NCI-H2227 treated with DMSO at 0.1 percent for 48 hours (cell line): ENCODE results near the gene IGSF3.
"Not testable (repeated sequence)": the region's sequence is repeated elsewhere in the genome, so short reads cannot be mapped to it uniquely, and the experiment has no call there.

ENCODE experiments used
- DNase-seq: peaks from one replicate; lab custom pipeline; 2025; lab: John Stamatoyannopoulos, UW

IGSF3 gene

DNA sequence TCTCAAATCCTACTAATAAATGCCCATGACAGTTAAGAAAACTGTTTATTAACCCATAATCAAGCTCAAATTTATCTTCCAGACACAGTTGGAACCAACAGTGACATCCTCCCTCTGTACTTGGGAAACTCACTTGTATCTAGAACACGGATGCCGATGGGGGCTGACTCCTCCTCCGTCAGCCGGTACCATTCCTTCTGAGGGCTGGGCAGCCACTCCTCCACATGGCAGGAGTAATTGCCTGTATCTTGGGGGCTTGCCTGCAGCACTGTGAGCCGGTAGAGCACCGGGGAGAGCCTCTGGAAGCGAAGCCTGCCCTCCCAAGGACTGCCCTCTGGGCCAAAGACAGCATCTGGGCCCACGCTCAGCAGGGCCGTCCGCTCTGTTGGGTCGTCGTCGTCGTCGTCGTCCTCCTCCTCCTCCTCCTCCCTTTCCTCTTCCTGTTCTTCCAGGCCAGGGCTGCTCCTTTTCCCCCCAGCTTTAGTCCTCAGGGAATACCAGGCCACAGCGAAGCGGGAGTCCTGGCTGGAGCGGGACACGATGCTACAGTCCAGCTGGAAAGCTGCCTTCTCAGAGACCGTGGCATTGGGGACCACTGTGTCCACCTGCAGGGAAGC is 88.2 kb downstream of the IGSF3 start:
- no peak for DNase-seq

DNA sequence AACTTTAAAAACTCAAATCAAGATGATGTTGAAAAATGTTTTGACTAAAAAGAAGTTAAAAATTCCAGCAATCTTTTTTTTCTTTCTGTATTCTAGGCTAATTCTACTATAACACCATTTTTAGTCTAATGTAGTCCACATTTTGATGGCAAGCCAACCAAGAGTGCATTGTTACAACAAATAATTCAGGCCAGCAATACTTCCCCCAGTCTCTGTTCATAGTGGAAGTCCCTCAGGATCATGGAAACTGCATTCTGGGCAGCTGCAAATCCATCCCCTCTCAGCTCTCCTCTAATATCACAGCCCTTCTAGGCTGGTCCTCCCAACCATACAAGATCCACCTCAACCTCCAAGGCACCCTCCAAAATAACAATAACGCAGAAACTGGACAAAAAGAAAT is 89.0 kb downstream of the IGSF3 start:
- no peak for DNase-seq

DNA sequence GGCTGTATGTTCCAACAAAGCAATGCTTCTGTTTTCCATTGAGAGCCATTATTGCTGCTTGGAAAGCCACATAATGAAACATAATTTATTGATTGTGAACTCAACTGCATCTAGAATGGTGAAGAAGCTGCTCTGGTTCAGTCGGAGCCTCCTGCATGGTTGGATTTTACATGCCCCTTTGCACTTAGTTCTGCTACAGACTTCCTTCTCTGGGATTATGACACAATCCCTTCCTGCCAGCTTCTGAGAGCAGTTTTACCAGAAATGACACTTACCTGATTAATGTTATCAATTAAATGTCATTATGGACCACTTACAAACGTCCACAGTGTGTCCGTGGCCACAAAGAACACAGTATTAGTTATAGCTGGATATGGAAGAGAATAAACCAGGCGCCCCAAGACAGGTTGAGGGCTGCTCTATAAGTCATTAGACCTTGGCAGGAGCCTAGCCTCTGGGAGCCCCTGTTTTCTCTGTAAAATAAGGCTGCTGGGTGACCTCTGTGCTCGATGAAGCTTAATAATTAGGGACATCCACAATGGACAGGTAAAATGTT is 89.7 kb downstream of the IGSF3 start:
- DNase-seq, result no peak

DNA sequence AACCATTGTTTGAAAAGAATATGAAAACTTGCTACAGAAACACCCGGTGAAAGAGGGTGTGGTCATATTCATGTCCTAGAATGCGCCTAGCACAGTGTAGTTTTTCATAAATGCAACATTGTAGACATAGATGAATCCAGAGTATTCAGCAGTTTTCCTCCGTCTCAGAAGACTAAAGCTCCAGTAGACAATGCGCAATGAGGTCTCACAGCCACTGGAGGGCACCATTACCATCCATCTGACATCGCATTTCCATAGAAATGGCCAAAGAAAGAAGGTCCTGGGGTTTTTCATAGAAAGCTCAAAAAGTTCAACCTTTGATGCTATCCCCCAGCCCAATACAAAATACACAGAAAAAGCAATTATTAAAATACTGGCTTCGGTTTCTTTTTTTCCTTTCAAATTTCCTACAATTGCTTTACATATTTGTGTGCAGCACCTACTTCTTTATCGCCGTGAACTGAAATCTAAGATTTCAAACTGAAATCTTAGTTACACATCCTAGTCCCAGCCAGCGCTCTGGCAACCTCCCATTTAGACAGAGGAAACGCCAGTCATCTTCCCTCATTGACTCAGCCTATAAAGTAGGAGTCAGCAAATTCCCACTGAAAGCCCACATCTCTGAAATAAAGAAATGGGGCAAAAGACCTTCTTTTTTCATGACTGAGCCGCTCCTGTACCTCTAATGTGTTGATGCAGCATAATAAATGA is 92.8 kb downstream of the IGSF3 start:
- DNase-seq, result peak; percentile 64

DNA sequence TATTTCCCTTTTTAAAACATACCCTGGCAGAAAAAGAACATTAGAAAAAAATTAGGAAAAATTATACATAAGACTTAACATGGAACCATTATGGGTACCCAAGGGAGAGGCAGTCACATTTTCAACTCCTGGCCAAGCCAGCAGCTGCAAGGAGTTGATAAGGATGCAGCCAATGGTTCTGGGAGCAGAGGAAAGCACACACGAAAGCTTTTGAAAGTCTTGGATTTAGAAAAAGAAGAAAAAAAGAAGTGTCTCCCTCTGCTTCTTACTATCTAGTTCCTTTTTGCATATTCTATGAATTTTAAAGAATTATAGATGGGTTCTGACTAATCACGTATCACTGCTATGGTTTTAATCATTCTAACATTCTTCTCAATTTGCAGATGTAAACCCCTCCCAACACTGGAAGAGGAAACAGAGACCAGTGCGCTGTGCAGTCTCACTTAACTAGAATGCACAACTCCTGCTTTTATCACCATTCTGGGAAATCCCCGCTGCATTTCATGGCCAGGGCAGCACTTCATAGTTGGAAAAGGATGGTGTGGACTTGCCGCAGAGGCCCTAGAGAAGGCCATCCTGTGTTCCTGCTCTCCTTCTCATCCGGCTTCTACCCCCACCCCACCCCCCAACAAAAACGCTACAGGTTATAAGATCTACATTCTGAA is 94.0 kb downstream of the IGSF3 start:
- DNase-seq, result no peak

DNA sequence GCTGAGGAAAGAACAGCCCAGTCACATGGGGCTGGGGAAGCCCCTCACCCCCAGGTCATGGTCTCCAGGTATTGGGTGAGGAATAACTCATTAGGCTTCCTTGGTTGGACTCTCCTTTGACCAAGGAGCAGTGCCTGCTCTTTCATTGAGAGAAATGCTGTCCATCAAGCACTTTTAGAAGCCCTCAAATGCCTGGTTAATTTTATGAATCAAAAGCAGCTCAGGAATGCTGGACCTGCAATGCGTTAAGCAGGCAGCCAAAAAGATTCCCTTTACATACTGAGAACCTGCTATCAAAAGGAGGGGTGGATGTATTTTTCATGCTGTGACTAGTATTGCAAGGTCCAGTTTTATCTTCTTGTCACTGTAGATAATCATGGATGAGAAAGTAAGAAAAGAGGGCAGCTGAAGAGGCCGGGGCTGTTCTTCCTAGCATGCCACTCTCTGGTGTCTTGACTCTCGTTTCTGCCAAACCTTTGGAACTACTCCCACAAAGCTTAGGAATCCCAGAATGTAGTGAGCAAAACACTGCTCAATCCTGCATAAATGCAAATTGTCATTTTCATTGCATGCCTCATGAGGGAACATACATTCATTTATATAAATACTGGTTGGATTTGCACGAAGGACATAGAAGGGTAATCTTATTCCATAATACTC is 94.6 kb downstream of the IGSF3 start:
- DNase-seq, result no peak

DNA sequence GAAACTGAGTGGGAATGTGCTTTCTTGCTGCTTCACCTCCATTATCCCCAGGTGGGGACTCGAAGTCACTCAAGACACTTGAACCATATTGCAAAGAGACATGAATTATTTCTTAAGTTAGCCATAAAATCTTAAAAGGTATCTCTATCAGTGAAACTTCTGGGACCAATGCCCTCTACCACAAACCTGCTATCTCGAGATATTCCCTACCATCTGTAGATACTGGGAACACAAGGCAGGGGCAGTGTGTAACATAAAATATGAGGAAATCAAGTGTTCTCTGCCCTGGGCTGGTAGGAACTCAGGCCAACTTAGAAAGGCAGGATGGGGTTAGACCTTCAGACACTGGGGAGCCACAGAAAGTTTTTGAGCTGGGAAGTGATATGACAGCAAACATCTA is 95.4 kb downstream of the IGSF3 start:
- DNase-seq, result no peak

DNA sequence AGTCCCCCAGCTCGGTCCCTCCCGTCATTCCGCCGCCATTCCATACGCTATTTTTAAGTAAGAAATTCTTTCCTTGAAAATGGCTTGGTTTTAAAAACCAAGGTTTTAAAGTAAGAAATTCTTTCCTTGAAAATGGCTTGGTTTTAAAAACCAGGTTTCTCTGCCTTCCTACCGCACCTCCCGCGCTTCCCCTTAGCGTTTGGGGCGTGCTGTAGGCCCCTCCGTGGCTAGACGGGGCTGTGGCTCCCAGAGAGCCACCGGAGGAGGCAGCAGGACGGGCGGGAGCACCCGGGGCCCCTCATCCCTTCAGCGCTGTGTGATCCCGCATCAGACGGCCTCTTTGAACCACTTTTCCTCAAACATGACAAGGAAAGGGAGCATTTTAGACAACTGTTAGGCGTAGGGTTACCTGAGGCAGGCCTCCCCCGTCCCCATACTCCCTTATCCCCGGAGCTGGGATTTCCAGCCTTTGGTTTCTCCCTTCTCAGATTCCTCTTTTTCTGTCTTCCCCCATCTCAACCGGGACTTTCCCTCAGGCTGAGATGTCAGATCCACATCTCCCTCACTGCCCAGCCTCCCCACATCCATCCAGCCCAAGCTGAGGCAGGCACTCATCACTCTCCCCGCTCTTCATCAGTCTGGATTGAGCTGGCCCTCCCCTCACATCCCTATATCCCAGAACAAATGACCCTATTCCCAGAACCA is 96.2 kb downstream of the IGSF3 start:
- DNase-seq, result no peak

DNA sequence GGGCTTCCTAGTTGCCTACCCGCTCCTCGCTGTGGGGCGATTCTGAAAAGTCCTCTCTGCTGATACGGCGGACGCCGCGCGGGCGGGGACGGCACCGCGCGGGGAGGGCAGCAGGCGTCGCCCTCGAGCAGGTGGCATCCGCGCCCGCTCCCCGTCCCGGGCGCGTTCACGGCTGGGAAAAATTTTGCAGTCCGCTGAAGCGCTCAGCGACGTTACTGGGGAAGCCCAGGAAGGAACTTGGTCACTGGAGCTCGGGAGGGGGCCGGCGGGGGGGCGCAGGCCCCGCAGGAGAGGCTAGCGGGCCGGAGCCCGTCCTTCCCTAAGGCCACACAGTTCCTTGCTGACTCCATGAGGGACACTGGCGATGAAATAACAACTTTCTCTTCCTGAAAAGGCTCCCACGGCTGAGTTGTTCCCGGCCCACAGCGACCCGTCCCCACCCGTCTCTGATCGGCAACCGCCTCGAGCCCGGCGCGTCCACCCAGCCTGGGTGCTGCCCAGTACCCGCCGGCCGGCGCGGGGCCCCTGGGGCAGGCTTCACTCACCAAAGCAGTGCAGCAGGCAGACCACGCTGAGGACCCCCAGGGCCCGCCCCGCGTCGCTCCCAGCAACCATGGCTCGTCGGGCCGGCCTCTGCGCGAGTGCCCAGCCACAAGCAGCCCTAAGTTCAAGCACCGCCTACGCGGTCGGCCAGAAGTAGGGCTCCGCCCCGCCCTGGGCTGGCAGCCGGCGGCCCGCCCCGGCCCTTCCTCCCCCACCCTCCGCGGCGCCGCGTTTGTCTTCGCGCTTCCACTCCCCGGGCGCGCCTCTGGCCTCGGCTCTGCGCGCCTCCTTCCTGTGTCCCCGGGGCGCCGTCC is 96.9 kb downstream of the IGSF3 start, which contains the start of gene CD58:
TSS of gene CD58 (minus strand) at position 669 of the 857 bp plus-strand sequence. CDS start at position 615, 54 bp downstream.
- DNase-seq, result peak; percentile 88

DNA sequence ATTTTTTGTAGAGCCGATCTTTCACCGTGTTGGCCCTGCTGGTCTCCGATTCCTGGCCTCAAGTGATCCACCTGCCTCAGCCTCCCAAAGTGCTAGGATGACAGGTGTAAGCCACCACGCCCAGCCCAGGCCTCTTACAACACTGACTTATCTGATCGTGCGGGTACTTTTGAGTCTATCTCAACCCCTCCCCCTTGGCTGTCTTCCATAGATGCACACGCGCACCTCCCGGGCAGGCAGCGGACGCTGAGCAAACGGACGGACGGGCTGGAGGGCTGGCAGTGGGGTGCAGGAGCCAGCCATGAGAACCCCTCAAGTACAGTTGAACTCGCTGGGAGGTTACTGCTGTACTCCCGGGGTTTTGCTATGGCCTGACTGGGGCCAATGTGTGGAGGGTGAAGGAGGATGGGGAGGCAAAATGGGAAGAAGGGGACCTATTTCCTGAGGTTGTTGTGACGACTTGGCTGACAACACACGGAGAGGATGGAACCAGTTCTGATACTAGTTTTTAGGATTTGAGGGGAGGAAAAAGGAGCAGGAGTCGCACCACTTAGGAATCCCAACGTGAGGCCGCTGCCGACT is 97.7 kb downstream of the IGSF3 start:
- peak; percentile 8 for DNase-seq

DNA sequence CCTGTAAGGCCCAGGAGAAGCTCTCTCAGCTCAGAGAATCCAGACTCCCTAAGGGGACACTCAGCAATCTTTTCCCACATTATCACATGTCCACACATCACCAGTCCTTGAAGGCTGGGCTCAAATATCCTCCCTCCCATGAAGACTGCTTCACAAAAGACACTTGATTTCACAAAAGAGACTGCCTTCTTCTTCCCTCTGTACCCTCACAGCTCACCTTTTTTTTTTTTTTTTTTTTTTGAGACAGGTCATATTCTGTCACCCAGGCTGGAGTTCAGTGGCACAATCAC is 98.2 kb downstream of the IGSF3 start:
- DNase-seq, result no peak

DNA sequence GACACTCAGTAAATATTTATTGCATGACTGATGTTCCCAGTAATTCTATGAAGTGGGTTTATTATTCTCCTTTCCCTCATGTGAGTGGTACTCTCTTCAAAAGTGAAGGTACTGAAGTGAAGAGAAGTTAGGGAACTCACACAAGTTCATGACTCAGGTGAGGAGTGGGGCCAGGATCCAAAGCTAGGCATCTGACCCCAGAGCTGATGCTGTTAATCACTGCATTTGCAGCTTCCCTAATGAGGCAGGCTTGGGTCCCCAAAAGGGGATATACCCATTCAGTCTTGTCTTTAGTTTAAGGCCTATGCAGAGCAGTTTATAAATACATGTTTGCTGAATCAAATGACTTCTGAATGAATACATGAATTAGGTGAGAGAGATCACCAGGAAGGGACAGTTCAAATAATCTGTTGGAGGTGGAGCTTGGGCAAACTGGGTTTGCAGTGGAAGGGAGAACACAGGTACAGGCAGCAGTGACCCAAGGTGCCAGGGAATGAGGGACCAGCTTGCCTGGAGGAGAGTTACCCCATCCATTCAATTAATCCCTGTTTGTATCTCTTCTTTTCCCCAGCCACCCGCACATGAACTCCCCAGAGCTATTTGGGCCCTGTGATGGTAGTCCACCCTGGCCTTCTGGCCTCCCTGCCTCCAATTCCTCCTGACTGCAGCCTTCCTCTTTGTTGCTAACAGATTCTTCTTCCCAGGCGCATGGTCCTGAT is 98.7 kb downstream of the IGSF3 start:
- no peak for DNase-seq

DNA sequence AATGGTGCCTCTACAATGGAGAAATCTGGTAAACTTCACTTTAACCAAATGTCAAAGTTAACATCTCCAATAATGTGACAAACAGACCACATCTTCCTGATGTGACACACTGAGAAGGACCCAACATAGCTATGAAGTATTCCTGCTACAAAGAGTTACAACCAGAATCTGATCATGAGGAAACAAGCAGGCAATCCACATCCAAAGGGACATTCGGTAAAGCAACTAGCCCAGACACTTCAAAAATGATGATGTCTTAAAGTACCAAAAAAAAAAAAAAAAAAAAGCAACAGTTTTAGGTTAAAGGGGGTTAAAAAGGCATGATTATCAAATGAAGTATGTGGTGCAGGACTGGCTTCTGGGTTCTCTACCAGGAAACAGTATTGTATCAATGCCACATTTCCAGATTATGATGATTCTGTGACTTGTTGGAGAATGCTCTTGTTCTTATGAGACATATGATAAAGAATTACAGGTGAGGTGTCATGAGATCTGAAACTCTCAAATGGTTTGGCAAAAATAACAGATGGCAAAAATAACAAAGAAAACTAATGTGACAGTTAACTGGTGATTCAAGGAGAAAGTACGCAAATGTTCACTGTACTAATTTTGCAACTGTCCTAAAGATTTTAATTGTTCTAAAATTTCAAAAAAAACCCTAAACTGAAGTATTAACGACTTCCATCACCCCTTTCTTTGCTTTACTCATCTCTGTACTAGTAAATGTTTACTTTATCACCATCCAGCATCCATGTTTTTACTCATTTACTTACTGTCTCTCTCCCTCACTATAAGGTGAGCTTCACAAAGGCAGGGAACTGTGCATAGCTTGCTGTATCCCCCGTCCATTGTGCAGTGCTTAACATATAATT is 99.5 kb downstream of the IGSF3 start:
- no peak for DNase-seq

DNA sequence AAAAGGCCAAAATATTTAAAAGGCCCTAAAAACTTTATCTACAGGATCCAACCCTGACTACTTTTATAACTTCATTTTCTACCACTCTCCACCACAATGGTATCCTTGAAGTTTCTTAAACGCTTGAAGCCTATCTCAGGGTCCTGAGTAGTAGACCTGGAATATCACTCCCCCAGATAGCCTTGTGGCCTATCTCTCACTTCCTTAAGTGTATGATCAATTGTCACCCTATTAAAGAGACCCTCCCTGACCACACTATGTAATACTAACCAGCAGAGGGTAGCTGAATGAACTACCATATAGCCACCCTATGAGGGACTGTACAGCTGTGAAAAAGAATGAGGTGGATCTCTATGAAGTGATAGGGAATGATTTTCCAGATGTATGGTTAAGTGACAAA is 102.3 kb downstream of the IGSF3 start:
- no peak for DNase-seq

DNA sequence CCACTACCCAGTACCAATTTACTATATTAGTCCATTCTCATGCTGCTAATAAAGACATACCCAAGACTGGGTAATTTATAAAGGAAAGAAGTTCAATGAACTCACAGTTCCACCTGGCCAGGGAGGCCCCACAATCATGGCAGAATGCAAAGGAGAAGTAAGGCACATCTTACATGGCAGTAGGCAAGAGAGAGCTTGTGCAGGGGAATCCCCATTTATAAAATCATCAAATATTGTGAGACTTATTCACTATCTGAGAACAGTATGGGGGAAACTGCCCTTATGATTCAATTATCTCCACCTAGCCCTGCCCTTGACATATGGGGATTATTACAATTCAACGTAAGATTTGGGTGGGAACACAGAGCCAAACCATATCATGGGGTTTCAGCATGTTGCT is 103.1 kb downstream of the IGSF3 start:
- no peak for DNase-seq

DNA sequence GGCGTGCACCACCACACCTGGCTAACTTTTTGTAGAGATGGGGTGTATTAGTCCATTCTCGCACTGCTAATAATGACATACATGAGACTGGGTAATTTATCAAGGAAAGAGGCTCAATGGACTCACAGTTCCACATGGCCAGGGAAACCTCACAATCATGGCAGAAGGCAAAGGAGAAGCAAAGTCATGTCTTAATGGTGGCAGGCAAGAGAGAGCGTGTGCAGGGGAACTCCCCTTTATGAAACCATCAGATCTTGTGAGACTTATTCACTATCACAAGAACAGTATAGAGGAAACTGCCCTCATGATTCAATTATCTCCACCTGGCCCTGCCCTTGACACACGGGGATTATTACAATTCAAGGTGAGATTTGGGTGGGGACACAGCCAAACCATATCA is 105.1 kb downstream of the IGSF3 start:
- not testable (repeated sequence) for DNase-seq

DNA sequence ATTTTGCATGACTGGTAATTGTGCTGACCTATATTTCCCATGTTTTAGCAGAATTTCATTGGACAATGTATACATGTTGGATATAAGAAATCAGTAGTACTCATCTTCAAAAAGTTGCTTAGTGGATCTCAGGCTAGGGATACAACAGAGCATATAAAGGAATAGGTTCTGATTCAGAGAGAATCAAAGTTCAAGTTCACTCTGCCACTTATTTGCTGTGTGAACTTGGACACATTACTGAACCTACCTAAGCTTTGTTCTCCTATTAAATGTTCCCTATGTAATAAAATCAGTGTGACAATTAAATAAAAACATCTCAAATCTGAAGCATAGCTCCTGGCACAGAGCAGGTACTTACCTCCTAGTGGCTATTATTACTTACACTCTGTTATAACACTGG is 106.0 kb downstream of the IGSF3 start:
- DNase-seq, result no peak

DNA sequence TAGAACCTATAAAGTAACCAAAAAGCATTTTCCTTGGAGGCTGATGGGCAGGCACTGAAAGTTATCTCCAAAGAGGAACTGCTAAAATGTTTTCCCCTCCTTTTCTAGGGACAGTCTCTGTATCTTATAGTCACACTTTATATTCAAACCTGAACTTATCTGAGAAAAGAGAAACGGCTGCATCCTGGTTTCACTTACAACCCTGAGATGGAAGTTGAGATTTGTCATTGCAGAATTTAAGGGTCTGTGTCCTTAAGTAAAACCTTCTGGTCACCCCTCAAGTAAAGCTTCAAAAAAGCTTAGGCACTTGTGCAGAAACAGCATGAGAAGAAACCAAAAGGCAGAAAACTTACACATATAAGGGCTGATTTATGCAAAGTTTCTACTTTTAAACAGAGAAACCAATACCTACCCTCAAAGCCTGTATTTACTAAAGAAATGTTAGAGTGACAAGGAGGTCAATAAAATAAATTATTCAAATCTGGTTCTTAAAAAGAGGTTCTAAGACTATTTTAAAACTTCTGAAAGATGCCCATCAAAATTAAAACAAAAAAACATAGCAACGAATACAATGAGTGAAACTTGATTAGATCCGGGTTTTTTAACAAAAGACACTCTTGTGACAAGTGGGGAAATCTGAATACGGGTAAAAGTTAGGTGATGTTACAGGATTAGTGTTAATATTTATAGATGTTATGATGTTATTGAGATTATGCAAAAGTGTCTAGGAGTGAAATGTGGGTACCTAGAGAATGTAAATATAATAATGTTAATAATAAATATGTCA is 106.6 kb downstream of the IGSF3 start:
- no peak for DNase-seq
